Trophoblast cell (in vitro differentiated cells and primary cell): ENCODE results near the gene LRRC31. TPM values are rescaled to one million over a fixed set of nuclear protein-coding genes. Genes with fewer than 3 reads are reported as not detected.

ENCODE experiments used
- DNase-seq, 2 donors: peaks; one replicate each; pipeline ENCODE4 v3.0.0-alpha.2; 2016
- H2AFZ ChIP-seq: 2 replicates; pipeline ENCODE4 v1.6.1; 2013; ENCODE audit warnings: low read length, moderate library complexity, mild to moderate bottlenecking; ENCODE audit not compliant: insufficient read depth, poor library complexity
- H2AK5ac ChIP-seq: 2 replicates; pipeline ENCODE4 v1.6.1; 2013; ENCODE audit warnings: mild to moderate bottlenecking, low read length
- H2BK120ac ChIP-seq: 2 replicates; pipeline ENCODE4 v1.6.1; 2013; ENCODE audit warnings: low read length, mild to moderate bottlenecking, moderate library complexity; ENCODE audit not compliant: insufficient read depth, poor library complexity
- H2BK12ac ChIP-seq: 2 replicates; pipeline ENCODE4 v1.6.1; 2013; ENCODE audit warnings: mild to moderate bottlenecking, low read length, moderate library complexity
- H2BK5ac ChIP-seq: 2 replicates; pipeline ENCODE4 v1.6.1; 2013; ENCODE audit warnings: low read length, low read depth, moderate library complexity, mild to moderate bottlenecking; ENCODE audit not compliant: poor library complexity
- H3K14ac ChIP-seq: 2 replicates; pipeline ENCODE4 v1.6.1; 2013; ENCODE audit warnings: mild to moderate bottlenecking, low read length
- H3K18ac ChIP-seq: 2 replicates; pipeline ENCODE4 v1.6.1; 2013; ENCODE audit warnings: mild to moderate bottlenecking, low read length
- H3K23ac ChIP-seq: 2 replicates; pipeline ENCODE4 v1.6.1; 2013; ENCODE audit warnings: low read length
- H3K27ac ChIP-seq: 2 replicates; pipeline ENCODE4 v1.5.1; 2013; ENCODE audit warnings: low read depth, mild to moderate bottlenecking, inconsistent platforms, low read length, moderate library complexity
- H3K27me3 ChIP-seq: 2 replicates; pipeline ENCODE4 v1.6.1; 2013; ENCODE audit warnings: inconsistent platforms, mild to moderate bottlenecking, low read length, moderate library complexity; ENCODE audit not compliant: insufficient read depth
- H3K36me3 ChIP-seq, 2 experiments: 1 replicate in 1 of 2; 2 replicates in 1 of 2; pipeline ENCODE4 v1.6.1; 2013; ENCODE audit warnings: low read length in 2 of 2, mild to moderate bottlenecking in 2 of 2, moderate library complexity in 1 of 2; ENCODE audit not compliant: insufficient read depth in 2 of 2, control insufficient read depth in 1 of 2
- H3K4ac ChIP-seq: 2 replicates; pipeline ENCODE4 v1.6.1; 2013; ENCODE audit warnings: low read depth, mild to moderate bottlenecking, low read length, moderate library complexity
- H3K4me1 ChIP-seq, 2 experiments: 1 replicate in 1 of 2; 2 replicates in 1 of 2; pipeline ENCODE4 v1.6.1; 2013; ENCODE audit warnings: low read length in 2 of 2, mild to moderate bottlenecking in 2 of 2, moderate library complexity in 1 of 2; ENCODE audit not compliant: insufficient read depth in 2 of 2, control insufficient read depth in 1 of 2
- H3K4me2 ChIP-seq: 2 replicates; pipeline ENCODE4 v1.6.1; 2013; ENCODE audit warnings: inconsistent platforms, mild to moderate bottlenecking, low read length, moderate library complexity
- H3K4me3 ChIP-seq: 2 replicates; pipeline ENCODE4 v1.5.1; 2013; ENCODE audit warnings: mild to moderate bottlenecking, low read depth, low read length, inconsistent platforms
- H3K79me1 ChIP-seq: one replicate; pipeline ENCODE4 v1.6.1; 2013; ENCODE audit warnings: low read length
- H3K79me2 ChIP-seq: 2 replicates; pipeline ENCODE4 v1.6.1; 2013; ENCODE audit warnings: low read length, mild to moderate bottlenecking; ENCODE audit not compliant: control insufficient read depth, insufficient read depth, poor library complexity
- H3K9ac ChIP-seq: 2 replicates; pipeline ENCODE4 v1.6.1; 2013; ENCODE audit warnings: mild to moderate bottlenecking, low read length
- H3K9me3 ChIP-seq: 2 replicates; pipeline ENCODE4 v1.6.1; 2013; ENCODE audit warnings: low read depth, mild to moderate bottlenecking, control low read depth, inconsistent platforms, low read length; ENCODE audit not compliant: insufficient read depth
- H4K12ac ChIP-seq: 2 replicates; pipeline ENCODE4 v1.6.1; 2013; ENCODE audit warnings: low read depth, mild to moderate bottlenecking, low read length, moderate library complexity
- H4K8ac ChIP-seq: 2 replicates; pipeline ENCODE4 v1.6.1; 2013; ENCODE audit warnings: low read depth, mild to moderate bottlenecking, low read length, moderate library complexity
- H4K91ac ChIP-seq: one replicate; pipeline ENCODE4 v1.6.1; 2013; ENCODE audit warnings: low read depth, mild to moderate bottlenecking, low read length, moderate library complexity
- WGBS: extraction: QIAGEN DNeasy Blood & Tissue Kit; methylation state at CpG from one replicate; pipeline ENCODE4 v1.1.7; 2013; ENCODE audit warnings: missing lambda C conversion rate; ENCODE audit not compliant: insufficient read length, insufficient coverage; ENCODE audit errors: extremely low coverage; 5-methylcytosine and 5-hydroxymethylcytosine counted together
- polyA plus RNA-seq: library from polyadenylated mRNA; stranded (reverse); fragments of 200-250 nt; gene quantifications from 2 replicates; pipeline ENCODE4 v1.2.3, GENCODE V29; 2013

LRRC31 gene
- not detected in 2 replicates for polyA plus RNA-seq

DNA sequence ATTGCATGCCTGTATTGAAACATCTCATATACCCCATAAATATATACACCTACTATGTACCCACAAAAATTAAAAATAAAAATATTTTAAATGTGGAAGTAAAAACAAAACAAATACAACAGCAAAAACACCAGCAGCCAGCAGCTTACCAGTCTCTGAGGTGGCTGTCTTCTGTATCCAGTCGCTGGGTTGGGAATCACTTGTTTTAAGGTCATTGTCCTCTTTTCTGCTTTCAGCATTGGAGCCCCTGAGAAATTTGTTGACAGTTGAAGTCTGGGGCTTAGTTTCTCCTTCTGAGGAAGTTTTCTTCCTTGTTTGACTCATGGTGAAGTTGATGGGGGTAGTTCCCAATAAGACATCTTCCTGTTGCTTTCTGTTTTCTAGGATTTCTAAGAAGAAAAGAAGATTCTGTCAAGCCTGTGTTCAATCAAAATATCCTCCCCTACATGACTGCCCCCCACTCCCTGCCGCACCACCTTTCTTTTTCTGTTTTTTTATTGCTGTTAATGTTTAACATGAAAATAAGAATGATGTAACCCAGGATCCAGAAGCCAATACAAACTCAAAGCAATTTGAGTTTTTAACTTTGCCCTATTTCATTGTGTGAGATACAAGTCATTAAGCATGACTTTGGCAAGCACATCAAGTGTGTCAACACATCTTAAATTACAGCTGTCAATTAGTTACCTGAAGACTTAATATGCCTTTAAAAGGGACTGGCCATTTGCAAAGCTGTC is at the start of gene LRRC31:
LRRC31 (minus strand) TSS at position 452 of the 737 bp plus-strand sequence; CDS start at position 324, 128 bp downstream.
- Histone ChIP-seq H3K4me3 (no peak within 1 kb of the TSS), H3K14ac (no peak within 1 kb of the TSS)
- WGBS: no CpG with 5 or more reads among the region's 2 CpGs

DNA sequence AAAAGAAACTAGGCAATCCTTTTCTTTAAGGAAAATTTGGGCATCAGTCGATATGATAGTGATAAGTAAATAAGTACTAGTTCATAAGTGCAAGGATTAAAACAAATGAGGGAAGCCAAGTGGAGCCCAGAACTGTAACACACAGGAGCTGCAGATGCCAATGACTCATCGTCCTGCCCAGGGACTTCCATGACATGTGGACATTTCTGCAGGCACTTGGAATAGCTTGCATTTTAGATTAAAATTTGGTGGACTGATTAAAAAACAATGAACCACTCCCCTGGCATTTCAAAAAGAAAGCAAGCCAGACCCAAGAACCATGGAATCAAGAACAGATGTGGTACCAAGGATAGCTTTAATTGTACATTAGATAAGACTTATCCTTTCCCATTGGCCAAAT is 44.6 kb upstream of the LRRC31 start:
- no peak overlapping the region for H3K4ac ChIP-seq
- no peak overlapping the region for H2AFZ ChIP-seq
- no peaks in the 10 kb centered on the region for H3K4me1 ChIP-seq
- H3K27me3 ChIP-seq: no peaks in the 10 kb centered on the region
- H3K9me3 ChIP-seq: no peaks in the 10 kb centered on the region
- H3K79me2 ChIP-seq: no peaks in the 10 kb centered on the region
- no peaks in the 10 kb centered on the region for H3K36me3 ChIP-seq
- no peak overlapping the region for H3K27ac ChIP-seq
- no peak overlapping the region for H3K18ac ChIP-seq
- no peak overlapping the region for H4K12ac ChIP-seq
- H3K14ac ChIP-seq: no peak overlapping the region
- H3K23ac ChIP-seq: no peak overlapping the region
- no peak overlapping the region for H2AK5ac ChIP-seq
- no peak overlapping the region for H2BK12ac ChIP-seq
- no peak overlapping the region for H2BK5ac ChIP-seq
- WGBS: no CpG with 5 or more reads among the region's 2 CpGs
- H2BK120ac ChIP-seq: no peak overlapping the region
- H4K8ac ChIP-seq: no peak overlapping the region
- no peak overlapping the region for H3K9ac ChIP-seq
- H3K4me2 ChIP-seq: no peak overlapping the region
- peak; percentile 50 to 70 for DNase-seq
- H3K4me3 ChIP-seq: no peak overlapping the region
- no peak overlapping the region for H4K91ac ChIP-seq
- H3K79me1 ChIP-seq: no peaks in the 10 kb centered on the region

More for the DNA sequence above, at the start of gene LRRC31:
- Histone ChIP-seq H3K4ac (no peak within 1 kb of the TSS), H3K79me1 (no peaks in the 10 kb centered on the region), H3K27ac (no peak within 1 kb of the TSS), H4K91ac (no peak within 1 kb of the TSS), H4K8ac (no peak within 1 kb of the TSS), H3K23ac (no peak within 1 kb of the TSS), H3K4me2 (no peak within 1 kb of the TSS), H3K4me1 (no peaks in the 10 kb centered on the region), H3K18ac (no peak within 1 kb of the TSS), H3K79me2 (no peaks in the 10 kb centered on the region), H2BK12ac (no peak within 1 kb of the TSS), H2BK5ac (no peak within 1 kb of the TSS), H2BK120ac (no peak within 1 kb of the TSS), H4K12ac (no peak within 1 kb of the TSS), H3K9me3 (no peaks in the 10 kb centered on the region), H2AFZ (no peak within 1 kb of the TSS), H2AK5ac (no peak within 1 kb of the TSS), H3K9ac (no peak within 1 kb of the TSS), H3K27me3 (no peaks in the 10 kb centered on the region), H3K36me3 (no peaks in the 10 kb centered on the region)
- no peak for DNase-seq

GRCh38 chr3:169913323-169913722 is 43.6 kb upstream of the LRRC31 start:
- no peak for DNase-seq
- H3K4me3 ChIP-seq: no peak overlapping the region
- H3K4me2 ChIP-seq: no peak overlapping the region
- H4K12ac ChIP-seq: no peak overlapping the region
- no peak overlapping the region for H2AK5ac ChIP-seq
- no peaks in the 10 kb centered on the region for H3K36me3 ChIP-seq
- no peak overlapping the region for H3K27ac ChIP-seq
- no peak overlapping the region for H4K91ac ChIP-seq
- H3K9ac ChIP-seq: no peak overlapping the region
- no peak overlapping the region for H3K14ac ChIP-seq
- H3K18ac ChIP-seq: no peak overlapping the region
- H3K4me1 ChIP-seq: no peaks in the 10 kb centered on the region
- H3K79me2 ChIP-seq: no peaks in the 10 kb centered on the region
- no peak overlapping the region for H3K23ac ChIP-seq
- no peak overlapping the region for H2BK120ac ChIP-seq
- no peak overlapping the region for H4K8ac ChIP-seq
- no peaks in the 10 kb centered on the region for H3K79me1 ChIP-seq
- no peak overlapping the region for H2BK12ac ChIP-seq
- H2AFZ ChIP-seq: no peak overlapping the region
- no peak overlapping the region for H2BK5ac ChIP-seq
- H3K27me3 ChIP-seq: no peaks in the 10 kb centered on the region
- no peak overlapping the region for H3K4ac ChIP-seq
- WGBS: no CpG with 5 or more reads among the region's 3 CpGs
- H3K9me3 ChIP-seq: no peaks in the 10 kb centered on the region

DNA sequence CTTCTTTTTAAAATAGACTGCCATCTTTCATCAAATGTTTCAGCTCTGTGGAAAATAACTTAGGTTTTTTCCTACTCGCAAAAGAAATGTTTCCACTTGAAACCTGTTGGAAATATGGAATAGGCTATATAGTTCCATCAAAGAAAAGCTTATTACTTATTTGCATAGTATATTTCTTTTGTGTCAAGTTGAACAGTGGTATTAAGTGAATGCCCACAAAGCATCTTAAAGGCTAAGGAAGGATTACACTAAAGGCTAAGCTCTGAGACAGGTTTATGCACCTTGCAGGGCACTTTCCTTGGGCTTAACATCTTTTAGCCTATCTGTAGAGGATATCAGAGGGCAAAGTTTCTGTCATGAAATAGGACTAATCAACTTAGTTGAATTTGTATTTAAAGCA is 41.5 kb upstream of the LRRC31 start, which contains the start of gene SAMD7:
SAMD7 (plus strand) TSS at position 301 of the 400 bp plus-strand sequence. CDS start 7,927 bp downstream, outside the sequence.
- no peak within 1 kb of the TSS for H3K4me2 ChIP-seq
- H3K23ac ChIP-seq: no peak within 1 kb of the TSS
- no peak within 1 kb of the TSS for H3K9ac ChIP-seq
- no peak within 1 kb of the TSS for H3K4ac ChIP-seq
- no peaks in the 10 kb centered on the region for H3K79me2 ChIP-seq
- H2BK5ac ChIP-seq: no peak within 1 kb of the TSS
- no peak within 1 kb of the TSS for H3K4me3 ChIP-seq
- H2AK5ac ChIP-seq: no peak within 1 kb of the TSS
- H3K9me3 ChIP-seq: no peaks in the 10 kb centered on the region
- no peak within 1 kb of the TSS for H4K91ac ChIP-seq
- no peak within 1 kb of the TSS for H3K18ac ChIP-seq
- H3K4me1 ChIP-seq: peaks cover 6% of the 10 kb centered on the region in 2 experiments
- H3K14ac ChIP-seq: no peak within 1 kb of the TSS
- WGBS: no CpG with 5 or more reads among the region's 1 CpG
- no peaks in the 10 kb centered on the region for H3K27me3 ChIP-seq
- no peak within 1 kb of the TSS for H2AFZ ChIP-seq
- no peak for DNase-seq
- no peaks in the 10 kb centered on the region for H3K36me3 ChIP-seq
- H4K12ac ChIP-seq: no peak within 1 kb of the TSS
- no peak within 1 kb of the TSS for H2BK120ac ChIP-seq
- H4K8ac ChIP-seq: no peak within 1 kb of the TSS
- H2BK12ac ChIP-seq: no peak within 1 kb of the TSS
- H3K79me1 ChIP-seq: no peaks in the 10 kb centered on the region
- H3K27ac ChIP-seq: no peak within 1 kb of the TSS
